ENCODE data around the gene SLC6A11.

Gene SLC6A11

DNA sequence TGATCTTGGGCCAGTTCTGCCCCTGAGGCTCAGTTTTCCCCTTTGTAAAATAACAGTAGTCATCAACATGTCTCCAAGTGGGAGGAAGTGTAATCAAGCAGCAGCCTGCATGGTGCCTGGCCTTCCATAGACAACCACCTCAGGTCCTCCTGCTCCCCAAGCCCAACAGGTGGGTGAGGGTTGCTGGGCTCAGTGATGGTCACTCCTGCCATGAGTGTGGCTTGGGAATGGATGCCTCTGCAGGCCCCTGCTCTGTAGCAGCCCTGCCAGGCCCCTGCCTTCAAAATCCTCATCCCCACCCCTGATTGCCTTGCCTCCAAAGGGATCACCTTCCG is 117.4 kb downstream of the SLC6A11 start:
- no peak overlapping the region for H3K4me3 ChIP-seq (ENCODE audit: severe bottlenecking)
- no peaks in the 10 kb centered on the region for H3K36me3 ChIP-seq (ENCODE audit: low read depth)
- DNase-seq (ENCODE audit: low spot score): peak; percentile 24
- TF ChIP-seq, protein P1, sequence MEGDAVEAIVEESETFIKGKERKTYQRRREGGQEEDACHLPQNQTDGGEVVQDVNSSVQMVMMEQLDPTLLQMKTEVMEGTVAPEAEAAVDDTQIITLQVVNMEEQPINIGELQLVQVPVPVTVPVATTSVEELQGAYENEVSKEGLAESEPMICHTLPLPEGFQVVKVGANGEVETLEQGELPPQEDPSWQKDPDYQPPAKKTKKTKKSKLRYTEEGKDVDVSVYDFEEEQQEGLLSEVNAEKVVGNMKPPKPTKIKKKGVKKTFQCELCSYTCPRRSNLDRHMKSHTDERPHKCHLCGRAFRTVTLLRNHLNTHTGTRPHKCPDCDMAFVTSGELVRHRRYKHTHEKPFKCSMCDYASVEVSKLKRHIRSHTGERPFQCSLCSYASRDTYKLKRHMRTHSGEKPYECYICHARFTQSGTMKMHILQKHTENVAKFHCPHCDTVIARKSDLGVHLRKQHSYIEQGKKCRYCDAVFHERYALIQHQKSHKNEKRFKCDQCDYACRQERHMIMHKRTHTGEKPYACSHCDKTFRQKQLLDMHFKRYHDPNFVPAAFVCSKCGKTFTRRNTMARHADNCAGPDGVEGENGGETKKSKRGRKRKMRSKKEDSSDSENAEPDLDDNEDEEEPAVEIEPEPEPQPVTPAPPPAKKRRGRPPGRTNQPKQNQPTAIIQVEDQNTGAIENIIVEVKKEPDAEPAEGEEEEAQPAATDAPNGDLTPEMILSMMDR (IDR thresholded peaks at IDR 0.05; ENCODE audit: poor library complexity, severe bottlenecking): no peak
- H3K27ac ChIP-seq (ENCODE audit: poor library complexity, severe bottlenecking): peak overlapping the region; percentile 91
- H3K9me3 ChIP-seq (ENCODE audit: severe bottlenecking): no peaks in the 10 kb centered on the region
- peaks cover 14% of the 10 kb centered on the region for H3K4me1 ChIP-seq (ENCODE audit: insufficient read depth, poor library complexity, severe bottlenecking)
- ATAC-seq (ENCODE audit: low read depth): no peak; the same call in 1 of the 3 replicates
- no peaks in the 10 kb centered on the region for H3K27me3 ChIP-seq (ENCODE audit: insufficient read depth, poor library complexity, severe bottlenecking)

DNA sequence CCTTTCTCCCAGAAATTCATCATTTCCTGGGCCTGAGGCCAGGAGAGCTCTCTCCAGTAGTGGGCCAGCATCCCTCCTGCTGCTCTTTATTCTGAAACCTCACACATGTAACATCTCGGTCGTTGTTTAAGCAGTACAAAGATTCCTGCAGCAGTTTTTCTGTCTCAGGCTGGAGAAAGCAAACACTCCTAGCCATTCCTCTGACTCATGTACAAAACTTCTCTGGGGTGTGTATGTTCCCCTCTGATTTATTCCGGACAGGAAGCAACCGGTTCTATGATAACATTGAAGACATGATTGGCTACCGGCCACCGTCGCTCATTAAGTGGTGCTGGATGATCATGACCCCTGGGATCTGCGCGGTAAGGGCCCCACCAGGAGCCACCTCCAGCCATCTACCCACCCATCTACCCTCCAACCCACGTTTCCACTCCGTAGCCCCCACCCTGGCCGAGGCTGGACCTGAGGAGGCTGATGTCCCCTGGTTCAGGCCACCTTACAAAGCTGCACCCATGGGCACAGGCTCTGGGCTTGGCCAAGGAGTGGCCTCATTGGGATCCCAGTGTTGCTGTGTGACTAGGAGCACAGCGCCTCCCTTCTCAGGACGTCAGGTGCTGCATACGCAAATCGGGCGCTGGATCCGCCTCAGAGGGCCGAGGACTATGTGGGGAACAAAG is 117.9 kb downstream of the SLC6A11 start:
- peak overlapping the region; percentile 91 for H3K27ac ChIP-seq (ENCODE audit: poor library complexity, severe bottlenecking)
- H3K4me1 ChIP-seq (ENCODE audit: insufficient read depth, poor library complexity, severe bottlenecking): peaks cover 14% of the 10 kb centered on the region
- DNase-seq (ENCODE audit: low spot score) (peak; percentile 55), ATAC-seq (ENCODE audit: low read depth) (peak; percentile 95)
- TF ChIP-seq, protein P1 (IDR thresholded peaks at IDR 0.05; ENCODE audit: poor library complexity, severe bottlenecking): no peak
- no peaks in the 10 kb centered on the region for H3K27me3 ChIP-seq (ENCODE audit: insufficient read depth, poor library complexity, severe bottlenecking)
- no peak overlapping the region for H3K4me3 ChIP-seq (ENCODE audit: severe bottlenecking)
- H3K9me3 ChIP-seq (ENCODE audit: severe bottlenecking): no peaks in the 10 kb centered on the region
- H3K36me3 ChIP-seq (ENCODE audit: low read depth): no peaks in the 10 kb centered on the region

DNA sequence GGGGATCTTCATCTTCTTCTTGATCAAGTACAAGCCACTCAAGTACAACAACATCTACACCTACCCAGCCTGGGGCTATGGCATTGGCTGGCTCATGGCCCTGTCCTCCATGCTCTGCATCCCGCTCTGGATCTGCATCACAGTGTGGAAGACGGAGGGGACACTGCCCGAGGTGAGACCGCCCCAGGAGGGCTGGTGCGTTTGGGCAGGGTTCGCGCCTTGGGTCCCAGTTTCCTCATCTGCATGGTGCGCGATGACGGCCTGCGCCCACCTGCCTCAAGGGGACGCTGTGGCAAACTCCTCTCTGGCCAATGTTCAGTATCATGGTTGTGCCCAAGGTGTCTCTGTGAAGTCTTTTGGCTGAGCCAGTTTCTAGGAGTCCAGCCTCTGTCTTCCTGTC is 119.0 kb downstream of the SLC6A11 start:
- peak overlapping the region; percentile 91 for H3K27ac ChIP-seq (ENCODE audit: poor library complexity, severe bottlenecking)
- TF ChIP-seq, protein P1 (IDR thresholded peaks at IDR 0.05; ENCODE audit: poor library complexity, severe bottlenecking): no peak
- H3K9me3 ChIP-seq (ENCODE audit: severe bottlenecking): no peaks in the 10 kb centered on the region
- no peak for DNase-seq (ENCODE audit: low spot score)
- H3K4me1 ChIP-seq (ENCODE audit: insufficient read depth, poor library complexity, severe bottlenecking): peaks cover 14% of the 10 kb centered on the region
- H3K27me3 ChIP-seq (ENCODE audit: insufficient read depth, poor library complexity, severe bottlenecking): no peaks in the 10 kb centered on the region
- no peak for ATAC-seq (ENCODE audit: low read depth)
- H3K4me3 ChIP-seq (ENCODE audit: severe bottlenecking): no peak overlapping the region
- H3K36me3 ChIP-seq (ENCODE audit: low read depth): no peaks in the 10 kb centered on the region

DNA sequence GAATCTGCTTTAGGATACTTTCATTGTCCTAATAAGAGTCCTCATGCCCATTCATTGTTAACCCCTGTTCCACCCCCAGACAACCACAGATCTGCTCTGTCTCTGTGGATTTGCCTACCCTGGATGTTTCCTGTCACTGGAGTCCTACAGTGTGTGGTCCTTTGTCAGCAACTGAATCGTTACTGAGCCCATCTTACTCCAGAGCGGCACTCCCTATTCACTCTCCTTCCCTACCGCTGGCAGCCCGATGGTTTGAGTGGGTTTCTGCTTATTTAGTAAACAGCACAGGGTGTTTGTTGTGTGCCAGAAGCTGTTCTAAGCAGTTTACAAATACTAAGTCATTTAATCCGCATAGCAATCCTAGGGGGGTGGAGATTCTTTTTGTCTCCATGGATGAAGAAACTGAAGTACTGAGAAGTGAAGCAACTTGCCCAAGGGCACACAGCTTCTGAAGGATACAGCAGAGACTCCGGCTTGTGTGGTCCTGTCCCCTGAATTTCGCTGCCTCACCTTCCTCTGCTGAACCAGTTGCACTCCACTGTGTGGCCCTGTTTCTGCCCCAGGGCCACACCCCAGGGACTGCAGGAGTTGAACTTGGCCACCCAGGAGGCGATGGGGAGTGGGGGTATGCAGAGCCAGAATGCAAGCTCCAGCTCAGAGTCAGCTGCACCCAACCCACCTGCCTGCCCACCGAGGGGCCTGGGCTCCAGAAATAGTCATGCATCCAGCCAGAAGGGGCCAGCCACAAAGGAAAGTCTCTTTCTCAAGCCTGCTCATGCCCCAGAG is 120.0 kb downstream of the SLC6A11 start:
- Histone ChIP-seq H3K27ac (ENCODE audit: poor library complexity, severe bottlenecking) (no peak overlapping the region), H3K4me3 (ENCODE audit: severe bottlenecking) (no peak overlapping the region), H3K9me3 (ENCODE audit: severe bottlenecking) (no peaks in the 10 kb centered on the region), H3K36me3 (ENCODE audit: low read depth) (no peaks in the 10 kb centered on the region), H3K27me3 (ENCODE audit: insufficient read depth, poor library complexity, severe bottlenecking) (no peaks in the 10 kb centered on the region), H3K4me1 (ENCODE audit: insufficient read depth, poor library complexity, severe bottlenecking) (peaks cover 14% of the 10 kb centered on the region)
- TF ChIP-seq, protein P1 (IDR thresholded peaks at IDR 0.05; ENCODE audit: poor library complexity, severe bottlenecking): no peak
- DNase-seq (ENCODE audit: low spot score) (peak; percentile 49), ATAC-seq (ENCODE audit: low read depth) (no peak)

DNA sequence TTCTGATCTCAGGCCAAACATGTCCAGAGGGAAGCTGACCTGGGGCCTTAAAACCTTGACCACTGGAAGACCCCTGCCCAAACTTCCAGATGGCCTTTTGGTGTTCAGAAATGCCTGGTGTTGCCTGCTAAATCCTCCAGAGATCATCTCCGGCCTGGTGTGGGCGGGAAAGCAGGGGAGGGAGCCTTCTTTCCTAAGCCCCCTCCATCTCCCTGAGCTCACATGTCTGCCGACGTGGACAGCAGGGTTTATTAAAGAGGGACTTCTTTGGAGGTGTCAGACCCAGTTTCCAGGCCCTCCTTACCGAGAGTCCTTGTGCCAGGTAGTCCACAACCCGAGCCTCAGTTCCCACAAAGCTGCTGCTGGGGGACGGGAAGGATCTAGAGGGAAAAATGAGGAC is 120.7 kb downstream of the SLC6A11 start:
- no peak for ATAC-seq (ENCODE audit: low read depth)
- Histone ChIP-seq H3K4me1 (ENCODE audit: insufficient read depth, poor library complexity, severe bottlenecking) (peaks cover 14% of the 10 kb centered on the region), H3K27ac (ENCODE audit: poor library complexity, severe bottlenecking) (no peak overlapping the region), H3K36me3 (ENCODE audit: low read depth) (no peaks in the 10 kb centered on the region), H3K27me3 (ENCODE audit: insufficient read depth, poor library complexity, severe bottlenecking) (no peaks in the 10 kb centered on the region), H3K4me3 (ENCODE audit: severe bottlenecking) (no peak overlapping the region), H3K9me3 (ENCODE audit: severe bottlenecking) (no peaks in the 10 kb centered on the region)
- peak; percentile 24 for DNase-seq (ENCODE audit: low spot score)
- TF ChIP-seq, protein P1 (IDR thresholded peaks at IDR 0.05; ENCODE audit: poor library complexity, severe bottlenecking): no peak

Measured in RWPE2 (cell line).